ENCODE measurements around the gene ELAC2. TPM values are rescaled to one million over a fixed set of nuclear protein-coding genes. Genes with fewer than 3 reads are reported as not detected.

Gene ELAC2
- total RNA-seq, 4 donors from 2014 or later, result 60.8 to 89.5 (median 77.9) TPM

DNA sequence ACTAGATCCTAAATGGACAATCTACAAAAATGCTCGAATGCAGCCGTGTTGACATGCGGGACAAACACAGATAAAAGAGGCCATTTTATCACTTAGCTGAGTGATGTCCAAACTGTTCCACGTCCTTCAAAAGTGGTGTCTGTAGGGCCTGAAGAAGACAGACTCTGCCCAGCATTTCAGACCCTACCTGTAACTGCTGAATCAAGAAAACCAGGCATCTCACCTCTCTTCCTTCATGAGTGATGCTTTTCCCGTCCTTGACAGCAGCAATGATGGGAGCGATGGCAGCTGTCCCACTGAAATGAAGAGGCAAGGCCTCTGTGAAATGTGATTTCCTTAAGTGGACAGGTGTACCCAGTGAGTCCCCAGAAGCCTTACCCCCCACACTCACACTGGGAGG is 12.3 kb downstream of the ELAC2 start:
- TF ChIP-seq, protein P1, sequence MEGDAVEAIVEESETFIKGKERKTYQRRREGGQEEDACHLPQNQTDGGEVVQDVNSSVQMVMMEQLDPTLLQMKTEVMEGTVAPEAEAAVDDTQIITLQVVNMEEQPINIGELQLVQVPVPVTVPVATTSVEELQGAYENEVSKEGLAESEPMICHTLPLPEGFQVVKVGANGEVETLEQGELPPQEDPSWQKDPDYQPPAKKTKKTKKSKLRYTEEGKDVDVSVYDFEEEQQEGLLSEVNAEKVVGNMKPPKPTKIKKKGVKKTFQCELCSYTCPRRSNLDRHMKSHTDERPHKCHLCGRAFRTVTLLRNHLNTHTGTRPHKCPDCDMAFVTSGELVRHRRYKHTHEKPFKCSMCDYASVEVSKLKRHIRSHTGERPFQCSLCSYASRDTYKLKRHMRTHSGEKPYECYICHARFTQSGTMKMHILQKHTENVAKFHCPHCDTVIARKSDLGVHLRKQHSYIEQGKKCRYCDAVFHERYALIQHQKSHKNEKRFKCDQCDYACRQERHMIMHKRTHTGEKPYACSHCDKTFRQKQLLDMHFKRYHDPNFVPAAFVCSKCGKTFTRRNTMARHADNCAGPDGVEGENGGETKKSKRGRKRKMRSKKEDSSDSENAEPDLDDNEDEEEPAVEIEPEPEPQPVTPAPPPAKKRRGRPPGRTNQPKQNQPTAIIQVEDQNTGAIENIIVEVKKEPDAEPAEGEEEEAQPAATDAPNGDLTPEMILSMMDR (IDR thresholded peaks at IDR 0.05), result no peak
- ATAC-seq (ENCODE audit: low FRiP score), result no peak
- DNase-seq (ENCODE audit: low spot score), result no peak

DNA sequence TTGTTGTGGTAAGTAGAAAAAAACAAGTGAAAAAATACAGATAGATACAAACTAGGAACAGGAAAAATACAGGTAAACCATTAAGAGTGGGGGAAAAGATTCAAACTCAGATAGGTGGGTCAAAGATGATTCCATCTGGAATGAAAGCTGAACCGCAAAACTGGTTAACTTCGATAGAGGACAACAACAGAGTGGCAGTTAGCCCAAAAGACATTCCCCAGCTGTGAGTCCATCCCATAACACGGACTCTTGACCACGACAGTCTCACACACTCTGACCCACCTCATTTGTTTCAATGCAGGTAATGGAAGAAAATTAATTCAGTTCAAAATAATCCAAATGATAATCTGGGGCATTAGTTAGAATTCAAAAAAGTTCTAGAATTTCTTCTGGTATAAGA is 13.5 kb downstream of the ELAC2 start:
- no peak for ATAC-seq (ENCODE audit: low FRiP score)
- TF ChIP-seq, protein P1 (IDR thresholded peaks at IDR 0.05), result no peak
- no peak for DNase-seq (ENCODE audit: low spot score)

DNA sequence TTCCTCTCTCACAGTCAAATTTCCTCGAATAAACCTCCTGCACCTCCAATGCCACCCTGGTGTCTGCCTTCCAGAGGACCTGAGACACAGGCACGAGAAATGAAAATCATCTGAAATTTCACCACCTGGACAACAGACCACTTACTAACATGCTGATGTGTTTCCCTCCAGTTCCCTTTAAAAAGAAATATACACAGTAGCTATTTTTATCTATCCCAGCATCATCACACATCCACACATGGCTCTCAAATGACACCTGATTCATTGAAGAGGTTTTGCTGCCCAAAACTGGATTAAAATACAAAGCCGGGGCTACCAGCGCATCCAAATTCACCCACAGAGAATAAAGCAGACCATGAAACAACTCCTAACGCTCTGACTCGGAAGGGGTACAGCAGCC is 13.9 kb downstream of the ELAC2 start:
- ATAC-seq (ENCODE audit: low FRiP score), result no peak
- no peak for DNase-seq (ENCODE audit: low spot score)
- TF ChIP-seq, protein P1 (IDR thresholded peaks at IDR 0.05), result no peak

DNA sequence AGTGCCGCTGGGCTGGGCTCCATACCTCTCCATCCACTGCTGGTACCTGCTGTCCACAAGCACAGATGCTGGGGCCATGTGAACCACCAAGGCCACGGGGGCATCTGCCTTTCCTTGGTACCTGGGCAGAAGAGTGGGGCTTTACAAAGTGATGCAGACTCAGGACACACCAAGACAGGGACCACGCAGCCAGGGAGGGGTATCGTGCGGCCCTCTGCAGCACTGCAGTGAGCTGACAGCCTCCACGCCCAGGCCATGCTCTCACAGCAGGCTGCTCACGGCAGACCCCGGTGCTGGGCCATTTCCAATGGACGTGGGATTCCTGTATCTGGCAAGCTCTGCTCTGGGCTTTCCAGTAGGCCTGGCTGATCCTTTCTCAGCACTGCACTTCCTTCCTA is 14.4 kb downstream of the ELAC2 start:
- no peak for DNase-seq (ENCODE audit: low spot score)

DNA sequence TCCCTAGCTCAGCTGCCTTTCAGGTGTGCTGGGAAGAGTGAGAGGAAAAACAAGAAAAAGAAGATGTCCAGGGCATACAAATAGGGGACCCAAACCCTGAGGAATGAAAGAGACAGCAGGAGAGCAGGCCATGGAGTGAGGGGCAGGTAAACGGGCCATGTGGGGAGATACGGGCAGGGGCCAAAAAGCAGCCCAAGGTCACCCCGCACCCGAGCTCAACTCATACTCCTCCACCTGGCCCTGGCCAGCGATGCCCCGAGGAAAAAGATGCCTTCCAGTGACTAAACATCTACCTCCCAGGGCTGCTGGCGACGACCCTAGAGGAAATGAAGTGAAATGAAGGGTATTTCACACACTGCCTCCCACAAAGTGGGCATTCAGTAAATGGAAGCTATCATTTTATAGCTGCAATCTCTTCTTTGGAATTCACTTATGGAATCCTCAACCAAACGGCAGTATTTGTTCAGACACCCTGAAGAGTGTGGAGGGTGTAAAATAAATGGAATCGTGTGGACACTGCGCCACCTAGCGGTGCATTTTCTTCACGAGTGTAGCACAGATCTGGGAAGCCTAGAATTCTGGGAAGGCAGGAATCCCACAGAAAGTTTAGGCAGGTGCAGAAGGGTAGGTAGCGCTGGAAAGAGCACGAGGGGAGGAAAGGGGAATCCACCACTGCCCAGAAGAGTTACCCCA is 14.9 kb downstream of the ELAC2 start:
- peak; percentile 75 for ATAC-seq (ENCODE audit: low FRiP score)
- DNase-seq (ENCODE audit: low spot score), result peak; percentile 100
- TF ChIP-seq, protein P1 (IDR thresholded peaks at IDR 0.05), result peak in 1 of 3 donors; percentile 24

More for the DNA sequence above, 14.4 kb downstream of the ELAC2 start:
- TF ChIP-seq, protein P1 (IDR thresholded peaks at IDR 0.05), result no peak
- ATAC-seq (ENCODE audit: low FRiP score), result no peak

DNA sequence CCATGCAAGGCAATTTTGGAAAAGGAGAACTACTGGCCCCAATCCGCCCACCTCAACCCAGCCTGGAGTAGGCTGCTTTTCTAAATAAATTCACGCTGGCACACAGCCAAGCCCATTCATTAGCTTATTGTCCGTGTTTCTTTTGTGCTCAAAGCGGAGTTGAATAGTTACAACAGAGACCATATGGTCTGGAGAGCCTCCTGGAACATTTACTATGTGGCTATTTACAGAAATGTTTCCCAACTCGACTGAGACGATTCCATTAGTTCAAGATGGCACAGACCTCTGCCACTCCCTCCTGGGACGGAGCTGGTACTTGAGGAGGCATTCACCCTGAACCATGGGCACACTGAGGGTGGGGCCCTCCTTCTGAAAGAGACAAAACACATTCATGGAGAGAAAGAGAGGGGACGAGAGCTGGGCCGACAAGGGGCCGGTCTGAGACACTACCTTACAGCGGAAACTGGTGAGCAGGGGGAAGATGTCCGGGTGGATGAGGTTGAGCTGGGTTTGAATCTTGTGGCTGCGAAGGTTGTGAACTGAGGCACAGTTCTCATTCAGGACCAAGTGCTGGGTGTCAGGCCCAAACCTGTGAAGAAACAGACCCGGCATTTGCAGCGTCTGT is 15.7 kb downstream of the ELAC2 start:
- DNase-seq (ENCODE audit: low spot score) (no peak), ATAC-seq (ENCODE audit: low FRiP score) (no peak)
- TF ChIP-seq, protein P1 (IDR thresholded peaks at IDR 0.05), result no peak

DNA sequence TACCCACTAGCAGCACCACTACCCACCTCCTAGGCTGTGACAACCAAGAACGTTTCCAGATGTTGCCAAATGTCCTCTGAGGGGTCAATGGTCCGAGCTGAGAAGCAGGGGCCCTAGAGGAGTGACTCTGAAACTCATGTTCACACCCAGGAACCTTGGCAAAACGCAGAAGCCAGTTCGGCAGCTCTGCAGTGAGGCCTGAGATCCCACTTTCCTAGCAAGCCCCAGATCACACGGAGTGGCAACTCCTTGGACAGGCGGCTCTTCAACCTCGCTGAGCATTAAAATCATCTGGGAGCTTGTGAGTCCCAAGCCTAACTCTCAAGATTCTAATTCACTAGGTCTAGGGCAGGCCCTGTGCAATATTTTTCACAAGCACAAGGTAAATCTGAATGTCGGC is 17.3 kb downstream of the ELAC2 start:
- TF ChIP-seq, protein P1 (IDR thresholded peaks at IDR 0.05), result no peak
- ATAC-seq (ENCODE audit: low FRiP score) (no peak), DNase-seq (ENCODE audit: low spot score) (no peak)

All from omental fat pad (tissue), 4 donors.